Subcutaneous adipose tissue (tissue), 4 donors: ENCODE measurements around the gene LRRN2. TPM values are rescaled to one million over a fixed set of nuclear protein-coding genes. Genes with fewer than 3 reads are reported as not detected.

Experiments used
- CTCF ChIP-seq: fragments of 450-650 bp; IDR thresholded peaks from one replicate; pipeline ENCODE4 v1.5.1; 2016; ENCODE audit warnings: low read depth, mild to moderate bottlenecking, control low read depth, antibody characterized with exemption, moderate library complexity
- total RNA-seq, 4 donors: library from RNA; depleted of rRNA; stranded (reverse); fragments of >200 nt; gene quantifications; one replicate each; pipeline ENCODE4 v1.1.0, GENCODE V29; 2016

The LRRN2 gene
- total RNA-seq, 4 donors from 2014 or later = 0.17 to 0.38 TPM; not detected in 2

- TF ChIP-seq CTCF = no peak
Observed at GRCh38 chr1:204615881-204616280, 69.7 kb downstream of the LRRN2 start.

- no peak for TF ChIP-seq CTCF
Observed at GRCh38 chr1:204613636-204614035, 71.9 kb downstream of the LRRN2 start.

GRCh38 chr1:204612326-204612725, 73.2 kb downstream of the LRRN2 start:
- no peak for TF ChIP-seq CTCF

- no peak for TF ChIP-seq CTCF
Observed at GRCh38 chr1:204611036-204611435, 74.5 kb downstream of the LRRN2 start.

- no peak for TF ChIP-seq CTCF
Observed at GRCh38 chr1:204607910-204608309, 77.6 kb downstream of the LRRN2 start.

- no peak for TF ChIP-seq CTCF
Observed at GRCh38 chr1:204605791-204606190, 79.7 kb downstream of the LRRN2 start.

GRCh38 chr1:204602871-204603542, 82.5 kb downstream of the LRRN2 start:
- no peak for TF ChIP-seq CTCF
